OCI-LY7 (cell line): ENCODE results near the gene ACACA. TPM values are rescaled to one million over a fixed set of nuclear protein-coding genes. Genes with fewer than 3 reads are reported as not detected.

ENCODE experiments used
- BruUV-seq: library from RNA; stranded (reverse); fragments of 400-500 nt; replicated peaks from 2 replicates; lab custom pipeline; 2021; lab: Mats Ljungman, UMichigan
- CTCF ChIA-PET: fragments of 300-600 bp; sonication (Branson Sonifier 250); formaldehyde crosslinking; loops from one replicate; lab custom pipeline; 2022; ENCODE audit warnings: antibody characterized with exemption; ENCODE audit not compliant: unreplicated experiment; lab: Charles Lee
- POLR2A ChIA-PET: fragments of 300-600 bp; sonication (Branson Sonifier 250); formaldehyde crosslinking; loops from one replicate; lab custom pipeline; 2022; ENCODE audit warnings: antibody characterized with exemption; lab: Charles Lee
- DNase-seq: peaks from one replicate; pipeline ENCODE4 v3.0.0-alpha.2; 2015; ENCODE audit warnings: low spot score
- H2AFZ ChIP-seq: fragments of 200-600 bp; sonication (generic), shearing (Covaris generic); 2 replicates; pipeline ENCODE4 v1.6.1; 2014; ENCODE audit warnings: mild to moderate bottlenecking, antibody characterized with exemption, low read length, moderate library complexity
- H3K27ac ChIP-seq: fragments of 200-600 bp; sonication (generic); 2 replicates; pipeline ENCODE4 v1.5.1; 2014; ENCODE audit warnings: mixed run types, low read depth, mild to moderate bottlenecking, moderate library complexity, low read length, inconsistent platforms; ENCODE audit not compliant: poor library complexity, severe bottlenecking
- H3K36me3 ChIP-seq: fragments of 200-600 bp; sonication (generic); 2 replicates; pipeline ENCODE4 v1.6.1; 2014; ENCODE audit warnings: mild to moderate bottlenecking, antibody characterized with exemption, low read length, moderate library complexity, mixed read lengths; ENCODE audit not compliant: insufficient read depth
- H3K4me1 ChIP-seq: fragments of 200-600 bp; sonication (generic); 2 replicates; pipeline ENCODE4 v1.5.1; 2014; ENCODE audit warnings: mild to moderate bottlenecking, low read length; ENCODE audit not compliant: insufficient read depth, poor library complexity, severe bottlenecking
- H3K4me2 ChIP-seq: fragments of 200-600 bp; sonication (generic); 2 replicates; pipeline ENCODE4 v1.6.1; 2014; ENCODE audit warnings: mild to moderate bottlenecking, low read length
- H3K4me3 ChIP-seq: fragments of 200-600 bp; sonication (generic); 2 replicates; pipeline ENCODE4 v1.5.1; 2014; ENCODE audit warnings: mild to moderate bottlenecking, low read depth, low read length; ENCODE audit not compliant: poor library complexity, severe bottlenecking
- H3K79me2 ChIP-seq: fragments of 200-600 bp; sonication (generic); 2 replicates; pipeline ENCODE4 v1.6.1; 2016; ENCODE audit warnings: low read depth, mild to moderate bottlenecking, low read length, moderate library complexity, mixed read lengths; ENCODE audit not compliant: insufficient read depth
- H3K9me2 ChIP-seq: fragments of 200-600 bp; sonication (generic); 2 replicates; pipeline ENCODE4 v1.6.1; 2016; ENCODE audit warnings: mild to moderate bottlenecking, low read length, mixed read lengths; ENCODE audit not compliant: insufficient read depth
- H3K9me3 ChIP-seq: fragments of 200-600 bp; sonication (generic); 2 replicates; pipeline ENCODE4 v1.6.1; 2014; ENCODE audit warnings: mild to moderate bottlenecking, mixed run types, low read length, mixed read lengths
- H4K20me1 ChIP-seq: fragments of 200-600 bp; sonication (generic); 2 replicates; pipeline ENCODE4 v1.6.1; 2014; ENCODE audit warnings: mild to moderate bottlenecking, antibody characterized with exemption, low read length, moderate library complexity, mixed read lengths; ENCODE audit not compliant: insufficient read depth
- EZH2phosphoT487 ChIP-seq: fragments of 200-600 bp; sonication (generic); IDR thresholded peaks from 2 replicates; pipeline ENCODE4 v1.6.1; 2018; ENCODE audit warnings: low read depth, borderline replicate concordance, mild to moderate bottlenecking, mixed run types, antibody characterized with exemption, low read length, moderate library complexity, mixed read lengths
- intact Hi-C: fragments of 100-400 bp; cut with micrococcal nuclease; formaldehyde crosslinking; loops from one replicate; pipeline ENCODE4 v1.10.0; 2022; ENCODE audit not compliant: unreplicated experiment
- total RNA-seq, 2 experiments: library from RNA; depleted of rRNA in 1 of 2; stranded (reverse); fragments of >200 nt in 1 of 2; shearing (Covaris generic) in 1 of 2; gene quantifications; 2 replicates each; pipeline ENCODE4 v1.2.3, GENCODE V29; 2014 to 2022
- TF ChIP-seq, protein P1 (sequence below): fragments of 200-600 bp; sonication (generic); conservative IDR thresholded peaks from 2 replicates; pipeline ENCODE4 v1.5.1; 2014; ENCODE audit warnings: mild to moderate bottlenecking, antibody characterized with exemption, low read length, moderate library complexity, mixed read lengths

ACACA gene
- total RNA-seq, 2 experiments from 2014 or later = 32.1 to 98.3 TPM

DNA sequence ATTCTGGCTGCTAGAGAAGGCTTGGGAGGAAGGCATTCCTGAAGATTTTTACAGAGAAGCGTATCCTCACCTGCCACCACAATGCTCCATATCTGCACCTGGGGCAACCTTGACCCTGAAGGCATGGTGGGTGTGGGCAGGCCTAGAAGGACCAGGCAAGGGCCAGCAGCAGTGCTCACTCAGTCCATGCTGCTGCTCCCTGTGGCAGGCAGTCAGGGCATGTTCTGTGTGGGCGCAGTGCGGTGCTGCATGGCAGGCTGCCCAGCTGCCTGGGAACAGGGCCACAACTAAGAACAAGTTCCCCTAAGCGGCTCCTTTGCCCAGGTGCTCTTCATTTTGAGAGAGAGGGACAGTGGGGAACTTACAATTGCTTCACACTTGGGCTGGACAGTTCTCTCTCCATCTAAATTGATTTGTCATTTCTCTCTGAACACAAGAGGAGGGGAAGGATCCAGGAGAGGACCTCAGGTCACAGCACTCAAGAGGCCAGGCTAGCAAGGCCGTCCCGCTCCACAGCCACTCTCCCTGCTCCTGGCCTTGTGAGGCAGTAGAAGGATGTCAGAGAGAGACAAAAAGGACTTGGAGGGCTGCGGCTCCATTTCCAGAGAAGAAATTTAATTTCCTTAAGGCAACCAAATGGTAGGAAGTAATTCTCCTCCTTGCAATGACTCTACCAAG is 299.1 kb downstream of the ACACA start:
- H3K4me1 ChIP-seq = no peaks in the 10 kb centered on the region
- H3K36me3 ChIP-seq = peaks cover 73% of the 10 kb centered on the region; the same call in 1 of the 2 replicates
- H3K4me2 ChIP-seq = no peak overlapping the region
- no peaks in the 10 kb centered on the region for H3K9me2 ChIP-seq
- no TSS peak for BruUV-seq
- intact Hi-C loops = no loop called here
- H2AFZ ChIP-seq = no peak overlapping the region
- no peaks in the 10 kb centered on the region for H3K9me3 ChIP-seq
- TF ChIP-seq, protein P1, sequence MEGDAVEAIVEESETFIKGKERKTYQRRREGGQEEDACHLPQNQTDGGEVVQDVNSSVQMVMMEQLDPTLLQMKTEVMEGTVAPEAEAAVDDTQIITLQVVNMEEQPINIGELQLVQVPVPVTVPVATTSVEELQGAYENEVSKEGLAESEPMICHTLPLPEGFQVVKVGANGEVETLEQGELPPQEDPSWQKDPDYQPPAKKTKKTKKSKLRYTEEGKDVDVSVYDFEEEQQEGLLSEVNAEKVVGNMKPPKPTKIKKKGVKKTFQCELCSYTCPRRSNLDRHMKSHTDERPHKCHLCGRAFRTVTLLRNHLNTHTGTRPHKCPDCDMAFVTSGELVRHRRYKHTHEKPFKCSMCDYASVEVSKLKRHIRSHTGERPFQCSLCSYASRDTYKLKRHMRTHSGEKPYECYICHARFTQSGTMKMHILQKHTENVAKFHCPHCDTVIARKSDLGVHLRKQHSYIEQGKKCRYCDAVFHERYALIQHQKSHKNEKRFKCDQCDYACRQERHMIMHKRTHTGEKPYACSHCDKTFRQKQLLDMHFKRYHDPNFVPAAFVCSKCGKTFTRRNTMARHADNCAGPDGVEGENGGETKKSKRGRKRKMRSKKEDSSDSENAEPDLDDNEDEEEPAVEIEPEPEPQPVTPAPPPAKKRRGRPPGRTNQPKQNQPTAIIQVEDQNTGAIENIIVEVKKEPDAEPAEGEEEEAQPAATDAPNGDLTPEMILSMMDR = no peak
- no peak for TF ChIP-seq EZH2phosphoT487
- H3K27ac ChIP-seq = no peak overlapping the region
- no peak overlapping the region for H3K4me3 ChIP-seq
- DNase-seq = no peak
- H4K20me1 ChIP-seq = no peaks in the 10 kb centered on the region
- ChIA-PET POLR2A (no interaction called here), CTCF (no interaction called here)
- H3K79me2 ChIP-seq = no peaks in the 10 kb centered on the region

DNA sequence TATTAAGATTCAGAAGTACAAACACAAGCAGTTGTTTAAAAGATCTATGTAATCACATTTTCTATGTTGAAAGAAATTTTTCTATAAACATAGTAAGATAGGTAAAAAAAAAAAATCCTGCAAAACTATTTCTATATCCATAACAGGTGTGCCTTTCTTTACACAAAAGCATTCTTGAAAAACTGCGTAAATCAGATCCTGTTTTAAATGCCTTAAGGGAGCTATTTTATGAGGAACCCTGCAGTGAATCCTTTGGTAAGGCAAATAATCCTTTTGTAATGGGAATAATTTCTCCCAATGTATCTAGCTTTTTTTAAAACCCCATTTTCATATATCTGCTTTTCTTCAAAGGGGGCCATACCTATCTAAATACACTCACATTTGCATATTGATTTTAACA is 300.6 kb downstream of the ACACA start:
- ChIA-PET CTCF (no interaction called here), POLR2A (no interaction called here)
- Histone ChIP-seq H3K9me2 (no peaks in the 10 kb centered on the region), H3K4me1 (no peaks in the 10 kb centered on the region), H4K20me1 (no peaks in the 10 kb centered on the region), H3K9me3 (no peaks in the 10 kb centered on the region), H3K27ac (no peak overlapping the region), H3K4me2 (no peak overlapping the region), H3K36me3 (peaks cover 69% of the 10 kb centered on the region; the same call in 1 of the 2 replicates), H2AFZ (no peak overlapping the region), H3K79me2 (no peaks in the 10 kb centered on the region), H3K4me3 (no peak overlapping the region)
- intact Hi-C loops = no loop called here
- BruUV-seq = no TSS peak
- DNase-seq = no peak
- no peak for TF ChIP-seq EZH2phosphoT487
- TF ChIP-seq, protein P1 = no peak

DNA sequence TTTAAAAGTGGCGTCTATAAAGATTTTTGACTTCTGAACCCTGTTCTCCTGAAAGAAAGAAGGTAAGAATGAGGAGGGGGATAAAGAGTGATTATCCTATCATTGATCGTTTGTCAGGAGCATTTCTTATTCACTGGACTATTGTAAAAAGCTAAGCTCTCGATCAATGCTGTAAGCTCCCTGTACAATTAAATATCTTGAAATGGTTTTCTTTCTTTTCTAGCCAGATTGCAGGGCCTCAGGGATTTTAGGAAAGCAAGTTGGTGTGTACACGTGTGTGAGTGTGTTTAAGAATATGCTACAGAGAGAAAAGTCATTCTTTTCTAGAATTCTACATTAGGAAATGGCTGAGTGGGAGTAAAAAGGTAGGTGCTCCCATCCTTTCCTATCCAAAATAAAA is 303.4 kb downstream of the ACACA start:
- intact Hi-C loops = no loop called here

More for the DNA sequence above, 303.4 kb downstream of the ACACA start:
- Histone ChIP-seq H3K4me1 (no peaks in the 10 kb centered on the region), H3K79me2 (no peaks in the 10 kb centered on the region), H4K20me1 (no peaks in the 10 kb centered on the region), H3K9me3 (no peaks in the 10 kb centered on the region), H2AFZ (no peak overlapping the region), H3K36me3 (peaks cover 46% of the 10 kb centered on the region; the same call in 1 of the 2 replicates), H3K4me3 (no peak overlapping the region), H3K27ac (no peak overlapping the region), H3K9me2 (no peaks in the 10 kb centered on the region), H3K4me2 (no peak overlapping the region)
- no TSS peak for BruUV-seq
- ChIA-PET POLR2A (interaction anchor here (0.6 kb wide), 1 partner anchor 11 kb away, joined by 3 read pairs; no protein-coding TSS in a partner anchor), CTCF (no interaction called here)
- DNase-seq = no peak
- no peak for TF ChIP-seq EZH2phosphoT487
- TF ChIP-seq, protein P1 = no peak
